Muscle of back (tissue), 10 donors: ENCODE results near the gene UBE2V1. TPM values are rescaled to one million over a fixed set of nuclear protein-coding genes. Genes with fewer than 3 reads are reported as not detected.

ENCODE experiments used
- polyA plus RNA-seq, 10 donors: library from polyadenylated mRNA; unstranded; fragments of 120-200 nt; gene quantifications; one replicate each; pipeline ENCODE4 v1.2.1, GENCODE V29; 2013; ENCODE audit not compliant: insufficient read length in 10 of 10

Gene UBE2V1
- polyA plus RNA-seq, 10 donors, result 95.0 to 130 (median 121) TPM

Other genes with a start within 250 kb of the UBE2V1 start
- gene SPATA2, start 197.6 kb downstream of the UBE2V1 start, polyA plus RNA-seq, result 1 to 10 TPM; 4.7 to 6.7 (median 5.4) TPM
- gene RNF114, start 176.8 kb downstream of the UBE2V1 start, polyA plus RNA-seq, result 10 to 100 TPM; 32.1 to 55.7 (median 41.7) TPM
- gene SNAI1, start 130.2 kb downstream of the UBE2V1 start, polyA plus RNA-seq, result 10 to 100 TPM in 2 of 10 donors, 1 to 10 TPM in 8; 6.0 to 15.9 (median 8.3) TPM
- 10 to 100 TPM; 21.1 to 26.4 (median 23.0) TPM for gene PEDS1, start 40.6 kb upstream of the UBE2V1 start, polyA plus RNA-seq
- 1 to 10 TPM; 4.5 to 8.3 (median 6.6) TPM for gene CEBPB, start 77.7 kb upstream of the UBE2V1 start, polyA plus RNA-seq